Coronary artery (tissue), 2 donors: ENCODE data around the gene CDH12.

Experiments used
- DNase-seq: peaks from one replicate; pipeline ENCODE4 v3.0.0-alpha.2; 2017; ENCODE audit warnings: low spot score
- H3K27ac ChIP-seq, 2 donors: fragments of 200-600 bp; sonication (generic); one replicate each; pipeline ENCODE4 v1.5.1; 2016 to 2019
- H3K4me3 ChIP-seq: fragments of 200-600 bp; sonication (generic); 2 replicates; pipeline ENCODE4 v1.5.1; 2016; ENCODE audit warnings: mild to moderate bottlenecking, moderate library complexity
- TF ChIP-seq, protein P1 (sequence below): fragments of 200-600 bp; sonication (generic); IDR thresholded peaks from one replicate; pipeline ENCODE4 v1.5.1; 2019; ENCODE audit warnings: antibody characterized with exemption

Gene CDH12

GRCh38 chr5:22063717-22064116 lies 789.4 kb downstream of the CDH12 start:
- Histone ChIP-seq H3K4me3 (no peak overlapping the region), H3K27ac (no peak overlapping the region)
- DNase-seq = no peak
- TF ChIP-seq, protein P1, sequence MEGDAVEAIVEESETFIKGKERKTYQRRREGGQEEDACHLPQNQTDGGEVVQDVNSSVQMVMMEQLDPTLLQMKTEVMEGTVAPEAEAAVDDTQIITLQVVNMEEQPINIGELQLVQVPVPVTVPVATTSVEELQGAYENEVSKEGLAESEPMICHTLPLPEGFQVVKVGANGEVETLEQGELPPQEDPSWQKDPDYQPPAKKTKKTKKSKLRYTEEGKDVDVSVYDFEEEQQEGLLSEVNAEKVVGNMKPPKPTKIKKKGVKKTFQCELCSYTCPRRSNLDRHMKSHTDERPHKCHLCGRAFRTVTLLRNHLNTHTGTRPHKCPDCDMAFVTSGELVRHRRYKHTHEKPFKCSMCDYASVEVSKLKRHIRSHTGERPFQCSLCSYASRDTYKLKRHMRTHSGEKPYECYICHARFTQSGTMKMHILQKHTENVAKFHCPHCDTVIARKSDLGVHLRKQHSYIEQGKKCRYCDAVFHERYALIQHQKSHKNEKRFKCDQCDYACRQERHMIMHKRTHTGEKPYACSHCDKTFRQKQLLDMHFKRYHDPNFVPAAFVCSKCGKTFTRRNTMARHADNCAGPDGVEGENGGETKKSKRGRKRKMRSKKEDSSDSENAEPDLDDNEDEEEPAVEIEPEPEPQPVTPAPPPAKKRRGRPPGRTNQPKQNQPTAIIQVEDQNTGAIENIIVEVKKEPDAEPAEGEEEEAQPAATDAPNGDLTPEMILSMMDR = no peak

DNA sequence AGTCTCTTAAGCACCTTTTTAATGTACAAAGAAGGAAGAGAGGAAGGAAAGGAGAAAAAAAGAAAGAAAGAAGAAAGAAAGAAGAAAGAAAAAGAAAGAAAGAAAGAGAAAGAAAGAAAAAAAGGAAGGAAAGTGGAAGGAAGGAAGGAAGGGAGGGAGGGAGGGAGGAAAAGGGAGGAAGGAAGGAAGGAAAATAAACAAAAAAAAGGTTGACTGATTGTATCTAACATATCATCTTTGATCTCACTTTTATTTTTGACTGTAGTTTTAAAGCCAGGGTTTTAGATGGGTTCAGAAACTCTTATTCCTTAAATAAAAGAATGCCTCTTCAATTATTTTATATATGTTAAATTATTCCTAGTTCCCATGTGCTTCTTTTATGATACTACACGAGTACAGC lies 794.5 kb downstream of the CDH12 start:
- no peak for DNase-seq
- Histone ChIP-seq H3K4me3 (no peak overlapping the region), H3K27ac (no peak overlapping the region)
- TF ChIP-seq, protein P1 = no peak

DNA sequence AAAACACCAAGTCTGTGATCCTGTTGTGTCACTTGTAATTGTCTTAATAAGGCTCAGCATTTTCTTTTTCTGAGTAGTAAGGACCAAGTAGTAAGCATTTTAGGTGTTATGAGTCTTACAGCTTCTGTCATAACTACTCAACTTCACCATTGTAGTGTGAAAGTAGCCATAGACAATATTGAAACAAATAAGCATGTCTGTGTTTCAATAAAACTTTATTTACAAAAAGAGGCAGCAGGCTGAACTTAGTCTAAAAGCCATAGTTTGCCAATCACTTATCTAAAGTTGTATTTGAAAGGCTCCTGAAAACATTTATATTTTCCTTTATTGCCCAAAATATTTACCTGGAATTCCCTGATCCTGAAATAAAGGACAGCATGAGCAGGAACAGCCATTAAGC lies 796.1 kb downstream of the CDH12 start:
- TF ChIP-seq, protein P1 = no peak
- no peak overlapping the region for H3K27ac ChIP-seq
- H3K4me3 ChIP-seq = no peak overlapping the region

DNA sequence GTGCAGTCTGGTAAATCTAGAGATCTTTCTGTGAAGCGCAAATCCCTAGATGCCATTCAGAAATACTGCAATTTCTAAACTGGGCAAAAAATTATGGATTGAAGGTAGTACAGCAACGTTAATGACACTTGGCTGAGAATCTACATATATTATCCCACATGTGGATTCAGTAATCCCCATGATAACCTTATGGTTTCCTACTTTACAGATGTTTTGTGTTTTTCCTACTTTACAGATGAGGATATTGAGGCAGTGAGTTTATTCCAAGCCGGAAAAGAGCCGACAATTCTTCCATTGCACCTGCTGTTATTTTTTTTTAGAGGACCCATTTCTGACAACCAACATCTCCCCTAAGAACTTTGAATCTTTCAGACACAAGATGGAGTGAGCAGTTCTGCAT lies 796.5 kb downstream of the CDH12 start:
- H3K27ac ChIP-seq = no peak overlapping the region
- no peak for DNase-seq
- TF ChIP-seq, protein P1 = no peak
- H3K4me3 ChIP-seq = no peak overlapping the region

More for the DNA sequence above, 796.1 kb downstream of the CDH12 start:
- no peak for DNase-seq

- Histone ChIP-seq H3K4me3 (no peak overlapping the region), H3K27ac (no peak overlapping the region)
- TF ChIP-seq, protein P1 = no peak
- no peak for DNase-seq
Measured at GRCh38 chr5:22053195-22053594, 799.9 kb downstream of the CDH12 start.

DNA sequence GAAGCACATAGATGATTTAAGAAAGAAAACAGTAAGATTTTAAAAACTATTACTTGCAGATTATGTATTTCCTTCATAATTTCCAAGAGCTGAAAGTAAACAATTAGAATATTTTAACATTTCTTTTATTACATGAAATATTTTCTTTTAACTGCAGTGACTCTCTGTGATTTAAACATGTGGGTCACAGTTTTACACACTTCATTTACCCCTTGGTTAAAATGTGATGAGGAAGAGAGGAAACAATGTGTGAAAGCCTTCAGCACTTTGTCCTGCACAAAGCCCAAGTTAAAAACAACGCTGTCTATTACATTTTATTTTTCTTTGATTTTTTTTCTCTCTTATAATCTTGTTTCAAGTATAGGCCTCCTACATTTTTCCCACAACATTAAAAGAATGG lies 801.3 kb downstream of the CDH12 start:
- Histone ChIP-seq H3K27ac (no peak overlapping the region), H3K4me3 (no peak overlapping the region)
- TF ChIP-seq, protein P1 = no peak
- no peak for DNase-seq

DNA sequence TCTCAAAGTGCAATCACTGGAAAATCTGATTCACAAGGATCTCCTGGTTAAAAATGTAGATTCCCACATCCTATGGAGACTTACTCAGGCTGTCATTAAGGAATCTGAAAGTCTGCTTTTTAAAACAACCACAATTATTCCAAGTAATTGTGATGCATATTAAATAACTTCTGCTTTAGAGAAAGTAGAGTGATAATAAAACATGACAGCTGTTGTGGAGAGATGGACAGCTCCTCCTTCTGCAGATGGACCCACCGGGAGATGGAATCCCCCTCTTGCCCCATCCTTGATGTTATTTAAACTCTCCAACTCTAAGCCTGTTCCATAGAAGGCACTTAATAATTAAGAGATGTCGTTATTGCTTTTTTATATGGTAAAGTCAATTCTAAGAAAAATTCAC lies 802.2 kb downstream of the CDH12 start:
- Histone ChIP-seq H3K27ac (no peak overlapping the region), H3K4me3 (no peak overlapping the region)
- TF ChIP-seq, protein P1 = no peak
- DNase-seq = no peak
